Endodermal cell (in vitro differentiated cells): ENCODE measurements around the gene ABCC1. TPM values are rescaled to one million over a fixed set of nuclear protein-coding genes. Genes with fewer than 3 reads are reported as not detected.
"Not testable (repeated sequence)": the region's sequence is repeated elsewhere in the genome, so short reads cannot be mapped to it uniquely, and the experiment has no call there.

ENCODE experiments used
- DNase-seq: peaks from one replicate; pipeline ENCODE4 v3.0.0-alpha.2; 2017
- H3K27ac ChIP-seq: 2 replicates; pipeline ENCODE4 v1.5.1; 2013; ENCODE audit warnings: mild to moderate bottlenecking, low read depth, low read length, moderate library complexity
- H3K27me3 ChIP-seq: 2 replicates; pipeline ENCODE4 v1.6.1; 2013; ENCODE audit warnings: mild to moderate bottlenecking, low read length, moderate library complexity; ENCODE audit not compliant: insufficient read depth, control insufficient read depth, poor library complexity, severe bottlenecking
- H3K36me3 ChIP-seq: 2 replicates; pipeline ENCODE4 v1.7.0; 2013; ENCODE audit warnings: mild to moderate bottlenecking, low read length, moderate library complexity; ENCODE audit not compliant: control insufficient read depth, insufficient read depth
- H3K4me1 ChIP-seq: one replicate; pipeline ENCODE4 v1.7.0; 2013; ENCODE audit warnings: low read length; ENCODE audit not compliant: control insufficient read depth, insufficient read depth
- H3K4me3 ChIP-seq: 2 replicates; pipeline ENCODE4 v1.5.1; 2013; ENCODE audit warnings: mild to moderate bottlenecking, low read length, moderate library complexity
- H3K9ac ChIP-seq: 2 replicates; pipeline ENCODE4 v1.6.1; 2013; ENCODE audit warnings: mild to moderate bottlenecking, low read length, moderate library complexity; ENCODE audit not compliant: poor library complexity, severe bottlenecking; ENCODE audit errors: extremely low read depth
- H3K9me3 ChIP-seq: 2 replicates; pipeline ENCODE4 v1.6.1; 2013; ENCODE audit warnings: mild to moderate bottlenecking, low read length, moderate library complexity; ENCODE audit not compliant: control insufficient read depth
- H3K27ac Mint-ChIP-seq: 2 replicates; pipeline ENCODE4 v1.8.0; 2020; ENCODE audit warnings: mixed read lengths
- H3K27me3 Mint-ChIP-seq: 2 replicates; pipeline ENCODE4 v1.8.0; 2021; ENCODE audit warnings: mild to moderate bottlenecking, mixed read lengths; ENCODE audit not compliant: insufficient read depth
- H3K36me3 Mint-ChIP-seq: 2 replicates; pipeline ENCODE4 v1.8.0; 2020; ENCODE audit warnings: low read depth, mixed read lengths
- H3K4me1 Mint-ChIP-seq: 2 replicates; pipeline ENCODE4 v1.8.0; 2020; ENCODE audit warnings: mixed read lengths
- H3K4me3 Mint-ChIP-seq: 2 replicates; pipeline ENCODE4 v1.8.0; 2020; ENCODE audit warnings: mild to moderate bottlenecking, moderate library complexity, mixed read lengths
- H3K9me3 Mint-ChIP-seq: 2 replicates; pipeline ENCODE4 v1.8.0; 2020; ENCODE audit warnings: mild to moderate bottlenecking, mixed read lengths
- WGBS, 2 experiments: methylation state at CpG; one replicate each; pipeline versions ENCODE4 v1.1.5 to v1.1.7; 2013; ENCODE audit warnings: missing lambda C conversion rate in 2 of 2, mixed read lengths in 1 of 2; ENCODE audit not compliant: insufficient coverage in 1 of 2, insufficient read length in 1 of 2; 5-methylcytosine and 5-hydroxymethylcytosine counted together
- total RNA-seq, 2 donors: library from RNA; stranded (reverse); fragmentation: NEBNext Ultra II Directional in 1 of 2; extraction: Animal tissue kit (Norgen Biotek cat#: 25700) in 1 of 2; gene quantifications; 2 replicates in 1 of 2; 3 replicates in 1 of 2; pipeline ENCODE4 v1.2.1, GENCODE V29; 2021
- TF ChIP-seq, protein P1 (sequence below): fragments of 200-600 bp; sonication (generic); conservative IDR thresholded peaks from 2 replicates; pipeline ENCODE4 v1.5.0; 2021; ENCODE audit warnings: antibody characterized with exemption, mild to moderate bottlenecking

ABCC1 gene
- total RNA-seq, 2 donors from 2014 or later, result 47.1 to 51.2 TPM

DNA sequence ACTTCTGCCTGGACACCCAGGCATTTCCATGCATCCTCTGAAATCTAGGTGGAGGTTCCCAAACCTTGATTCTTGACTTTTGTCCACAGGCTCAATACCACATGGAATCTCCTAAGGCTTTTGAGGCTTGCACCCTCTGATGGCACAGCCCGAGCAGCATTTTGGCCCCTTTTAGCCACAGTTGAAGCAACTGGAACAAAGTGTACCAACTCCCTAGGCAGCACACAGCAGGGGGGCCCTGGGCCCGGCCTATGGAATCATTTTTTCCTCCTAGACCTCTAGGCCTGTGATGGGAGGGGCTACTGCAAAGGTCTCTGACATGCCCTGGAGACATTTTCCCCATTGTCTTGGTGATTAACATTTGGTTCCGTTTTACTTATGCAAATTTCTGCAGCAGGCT, 32.0 kb downstream of the ABCC1 start:
- DNase-seq, result no peak
- H3K9ac ChIP-seq, result no peak overlapping the region
- peaks cover 6% of the 10 kb centered on the region for H3K4me1 Mint-ChIP-seq
- peaks cover 63% of the 10 kb centered on the region for H3K9me3 Mint-ChIP-seq
- TF ChIP-seq, protein P1, sequence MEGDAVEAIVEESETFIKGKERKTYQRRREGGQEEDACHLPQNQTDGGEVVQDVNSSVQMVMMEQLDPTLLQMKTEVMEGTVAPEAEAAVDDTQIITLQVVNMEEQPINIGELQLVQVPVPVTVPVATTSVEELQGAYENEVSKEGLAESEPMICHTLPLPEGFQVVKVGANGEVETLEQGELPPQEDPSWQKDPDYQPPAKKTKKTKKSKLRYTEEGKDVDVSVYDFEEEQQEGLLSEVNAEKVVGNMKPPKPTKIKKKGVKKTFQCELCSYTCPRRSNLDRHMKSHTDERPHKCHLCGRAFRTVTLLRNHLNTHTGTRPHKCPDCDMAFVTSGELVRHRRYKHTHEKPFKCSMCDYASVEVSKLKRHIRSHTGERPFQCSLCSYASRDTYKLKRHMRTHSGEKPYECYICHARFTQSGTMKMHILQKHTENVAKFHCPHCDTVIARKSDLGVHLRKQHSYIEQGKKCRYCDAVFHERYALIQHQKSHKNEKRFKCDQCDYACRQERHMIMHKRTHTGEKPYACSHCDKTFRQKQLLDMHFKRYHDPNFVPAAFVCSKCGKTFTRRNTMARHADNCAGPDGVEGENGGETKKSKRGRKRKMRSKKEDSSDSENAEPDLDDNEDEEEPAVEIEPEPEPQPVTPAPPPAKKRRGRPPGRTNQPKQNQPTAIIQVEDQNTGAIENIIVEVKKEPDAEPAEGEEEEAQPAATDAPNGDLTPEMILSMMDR, result no peak
- no peak overlapping the region for H3K27ac ChIP-seq
- H3K27ac Mint-ChIP-seq, result no peak overlapping the region
- H3K27me3 ChIP-seq, result no peaks in the 10 kb centered on the region
- peaks cover 18% of the 10 kb centered on the region for H3K36me3 ChIP-seq
- H3K27me3 Mint-ChIP-seq, result peaks cover 2% of the 10 kb centered on the region
- H3K4me3 ChIP-seq, result peak overlapping the region; percentile 53
- peaks cover 53% of the 10 kb centered on the region for H3K9me3 ChIP-seq
- H3K36me3 Mint-ChIP-seq, result peaks cover 65% of the 10 kb centered on the region
- WGBS, 2 experiments, result 62 to 67% methylated on average over 3 of the region's 3 CpGs
- no peak overlapping the region for H3K4me3 Mint-ChIP-seq
- no peaks in the 10 kb centered on the region for H3K4me1 ChIP-seq

DNA sequence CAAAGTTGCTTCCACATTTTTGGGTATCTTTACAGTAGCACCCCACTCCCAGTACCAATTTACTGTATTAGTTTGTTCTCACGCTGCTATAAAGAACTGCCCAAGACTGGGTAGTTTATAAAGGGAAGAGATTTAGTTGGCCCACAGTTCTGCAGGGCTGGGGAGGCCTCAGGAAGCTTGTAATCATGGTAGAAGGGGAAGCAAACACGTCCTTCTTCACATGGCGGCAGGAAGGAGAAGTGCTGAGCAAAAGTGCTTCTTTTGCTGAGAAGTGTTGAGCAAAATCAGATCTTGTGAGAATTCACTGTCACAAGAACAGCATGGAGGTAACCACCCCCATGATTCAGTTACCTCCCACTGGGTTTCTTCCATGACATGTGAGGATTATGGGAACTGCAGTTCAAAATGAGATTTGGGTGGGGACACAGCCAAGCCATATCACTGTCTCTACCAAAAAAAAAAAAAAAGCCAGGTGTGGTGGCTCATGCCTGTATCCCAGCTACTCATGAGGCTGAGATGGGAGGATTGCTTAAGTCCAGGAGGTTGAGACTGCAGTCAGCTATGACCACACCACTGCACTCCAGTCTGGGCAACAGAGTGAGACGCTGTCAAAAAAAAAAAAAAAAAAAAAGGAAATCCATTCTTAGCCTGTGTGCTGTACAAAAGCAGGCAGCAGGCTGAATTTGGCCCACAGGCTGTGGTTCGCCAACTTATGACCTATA, 32.9 kb downstream of the ABCC1 start:
- Mint-ChIP-seq H3K36me3 (peaks cover 71% of the 10 kb centered on the region), H3K9me3 (peaks cover 66% of the 10 kb centered on the region)
- H3K4me1 ChIP-seq, DNase-seq, H3K9ac ChIP-seq, H3K27me3 ChIP-seq, H3K4me1 Mint-ChIP-seq, H3K4me3 Mint-ChIP-seq, H3K27ac ChIP-seq, H3K27me3 Mint-ChIP-seq, H3K27ac Mint-ChIP-seq: not testable (repeated sequence)
- Histone ChIP-seq H3K9me3 (peaks cover 52% of the 10 kb centered on the region), H3K36me3 (peaks cover 18% of the 10 kb centered on the region), H3K4me3 (peak overlapping the region; percentile 34)
- WGBS, 2 experiments, result 84 to 100% methylated on average over 2 to 4 of the region's 5 CpGs

DNA sequence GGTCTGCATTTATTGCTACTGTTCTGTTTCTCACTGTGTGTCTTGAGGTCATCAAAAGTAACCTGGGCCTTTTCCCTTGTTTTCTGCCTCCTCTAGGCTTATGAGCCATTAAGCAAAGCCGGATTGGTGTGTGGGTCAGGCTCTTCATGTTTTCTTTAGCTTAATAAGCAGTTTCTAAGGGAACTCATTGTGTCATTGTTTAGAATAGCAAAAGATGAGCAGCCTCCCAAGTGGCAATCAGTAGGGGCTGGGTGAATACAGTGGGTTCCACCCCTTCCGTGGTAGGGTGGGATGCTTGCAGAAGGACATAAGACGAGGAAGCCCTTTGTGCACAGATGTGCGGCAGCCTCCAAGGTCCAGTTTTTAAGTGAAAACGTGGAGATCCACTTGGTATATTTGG, 34.5 kb downstream of the ABCC1 start:
- Histone ChIP-seq H3K36me3 (peaks cover 4% of the 10 kb centered on the region), H3K4me1 (no peaks in the 10 kb centered on the region), H3K27me3 (no peaks in the 10 kb centered on the region), H3K9ac (no peak overlapping the region), H3K27ac (peak overlapping the region; percentile 44), H3K4me3 (no peak overlapping the region), H3K9me3 (peaks cover 36% of the 10 kb centered on the region)
- peaks cover 6% of the 10 kb centered on the region for H3K4me1 Mint-ChIP-seq
- peaks cover 51% of the 10 kb centered on the region for H3K9me3 Mint-ChIP-seq
- H3K4me3 Mint-ChIP-seq, result no peak overlapping the region
- 84 to 89% methylated on average over 4 to 5 of the region's 5 CpGs for WGBS, 2 experiments
- no peaks in the 10 kb centered on the region for H3K27me3 Mint-ChIP-seq
- no peak for DNase-seq
- H3K36me3 Mint-ChIP-seq, result peaks cover 57% of the 10 kb centered on the region
- H3K27ac Mint-ChIP-seq, result no peak overlapping the region
- TF ChIP-seq, protein P1, result no peak
